Endothelial cell of umbilical vein (primary cell): ENCODE measurements around the gene GOLPH3. TPM values are rescaled to one million over a fixed set of nuclear protein-coding genes. Genes with fewer than 3 reads are reported as not detected.

Experiments
- BruUV-seq: library from RNA; stranded (reverse); fragments of 400-500 nt; replicated peaks from 2 replicates; lab custom pipeline; 2021; lab: Mats Ljungman, UMichigan
- CTCF ChIA-PET: fragments of 300-600, 350-600 bp; sonication (Branson Sonifier 250); formaldehyde crosslinking; loops from one replicate; lab custom pipeline; 2021; ENCODE audit warnings: antibody characterized with exemption, inconsistent platforms; lab: Charles Lee
- POLR2A ChIA-PET: fragments of 300-600, 350-600 bp; sonication (Branson Sonifier 250); formaldehyde crosslinking; loops from one replicate; lab custom pipeline; 2021; ENCODE audit warnings: antibody characterized with exemption, inconsistent platforms; lab: Charles Lee
- DNase-seq: peaks from one replicate; pipeline ENCODE4 v3.0.0-alpha.2; 2011; ENCODE audit warnings: low read depth, low spot score
- FAIRE-seq: peaks from 2 replicates; lab custom pipeline; 2011; peaks lifted over from hg19 to GRCh38; lab: Jason Lieb, UNC
- H2AFZ ChIP-seq: 2 replicates; pipeline ENCODE4 v1.6.0; 2012; ENCODE audit warnings: low read depth, low read length, control low read depth, inconsistent platforms
- H3K27ac ChIP-seq: 2 replicates; pipeline ENCODE4 v1.5.1; 2011; ENCODE audit warnings: low read depth, mild to moderate bottlenecking, control low read depth, low read length, moderate library complexity; ENCODE audit not compliant: insufficient read depth
- H3K27me3 ChIP-seq, 2 experiments: 2 replicates each; pipeline versions ENCODE4 v1.6.0 to v1.6.1; 2011; ENCODE audit warnings: low read length in 2 of 2, mixed read lengths in 1 of 2; ENCODE audit not compliant: control insufficient read depth in 2 of 2, insufficient read depth in 2 of 2
- H3K36me3 ChIP-seq, 2 experiments: 2 replicates in 1 of 2; 3 replicates in 1 of 2; pipeline ENCODE4 v1.5.1; 2011; ENCODE audit warnings: low read length in 2 of 2, mild to moderate bottlenecking in 1 of 2, moderate library complexity in 1 of 2; ENCODE audit not compliant: control insufficient read depth in 2 of 2, insufficient read depth in 2 of 2; ENCODE audit errors: extremely low read depth in 1 of 2
- H3K4me1 ChIP-seq: 3 replicates; pipeline ENCODE4 v1.5.1; 2011; ENCODE audit warnings: mild to moderate bottlenecking, low read length; ENCODE audit not compliant: control insufficient read depth, insufficient read depth; ENCODE audit errors: extremely low read depth
- H3K4me2 ChIP-seq: 2 replicates; pipeline ENCODE4 v1.6.1; 2011; ENCODE audit warnings: low read length, control low read depth, mixed read lengths; ENCODE audit not compliant: insufficient read depth
- H3K4me3 ChIP-seq, 3 experiments: fragments of 200-600 bp in 1 of 3; sonication (generic), shearing (Covaris generic) in 1 of 3; replicated peaks in 1 of 3; 2 replicates each; pipeline ENCODE4 v1.5.1; 2011 to 2016; ENCODE audit warnings: control low read depth in 3 of 3, low read length in 3 of 3, mild to moderate bottlenecking in 2 of 3, inconsistent platforms in 1 of 3, low read depth in 1 of 3, moderate library complexity in 1 of 3; ENCODE audit not compliant: insufficient read depth in 1 of 3
- H3K79me2 ChIP-seq: 2 replicates; pipeline ENCODE4 v1.6.0; 2012; ENCODE audit warnings: low read length, inconsistent platforms; ENCODE audit not compliant: control insufficient read depth, insufficient read depth
- H3K9ac ChIP-seq: replicated peaks from 2 replicates; pipeline ENCODE3; 2011; ENCODE audit warnings: low read length, control low read depth; ENCODE audit not compliant: insufficient read depth; ENCODE audit errors: extremely low read depth
- H3K9me1 ChIP-seq: replicated peaks from 3 replicates; pipeline ENCODE4 v1.6.0; 2011; ENCODE audit warnings: mild to moderate bottlenecking, low read length; ENCODE audit not compliant: control insufficient read depth, insufficient read depth; ENCODE audit errors: extremely low read depth
- H3K9me3 ChIP-seq: replicated peaks from 2 replicates; pipeline ENCODE4 v1.5.1; 2012; ENCODE audit warnings: low read length, inconsistent platforms; ENCODE audit not compliant: control insufficient read depth, insufficient read depth
- H4K20me1 ChIP-seq: replicated peaks from 2 replicates; pipeline ENCODE3; 2011; ENCODE audit warnings: mild to moderate bottlenecking, low read length; ENCODE audit not compliant: control insufficient read depth, insufficient read depth; ENCODE audit errors: extremely low read depth
- EZH2 ChIP-seq: IDR thresholded peaks from 2 replicates; pipeline ENCODE4 v1.6.1; 2012; ENCODE audit warnings: borderline replicate concordance, low read depth, mild to moderate bottlenecking, moderate library complexity, low read length, inconsistent platforms; ENCODE audit not compliant: severe bottlenecking
- FOS ChIP-seq: IDR thresholded peaks from 2 replicates; pipeline ENCODE4 v1.6.1; 2011; ENCODE audit warnings: mild to moderate bottlenecking, low read length, moderate library complexity, borderline replicate concordance; ENCODE audit not compliant: insufficient read depth
- GATA2 ChIP-seq: IDR thresholded peaks from 2 replicates; pipeline ENCODE4 v1.7.0; 2011; ENCODE audit warnings: low read depth, mild to moderate bottlenecking, moderate library complexity, mixed read lengths, low read length; ENCODE audit not compliant: insufficient read length, insufficient read depth
- JUN ChIP-seq: IDR thresholded peaks from 2 replicates; pipeline ENCODE4 v1.6.1; 2011; ENCODE audit warnings: borderline replicate concordance, low read depth; ENCODE audit not compliant: insufficient read length, insufficient read depth
- MYC ChIP-seq: IDR thresholded peaks from one replicate; pipeline ENCODE4 v1.6.1; 2011; ENCODE audit warnings: mild to moderate bottlenecking, low read depth, low read length
- POLR2A ChIP-seq: IDR thresholded peaks from 2 replicates; pipeline ENCODE4 v1.6.1; 2012; ENCODE audit warnings: low read depth, mild to moderate bottlenecking, control low read depth, low read length
- POLR2AphosphoS5 ChIP-seq: IDR thresholded peaks from 2 replicates; pipeline ENCODE4 v1.6.1; 2012; ENCODE audit warnings: low read depth, mild to moderate bottlenecking, control low read depth, low read length, moderate library complexity; ENCODE audit not compliant: insufficient read depth
- dilution Hi-C: fragments of 300-500 bp; cut with MboI; formaldehyde crosslinking; loops from one replicate; pipeline ENCODE4 v1.15.0; 2019; ENCODE audit warnings: low sequenced_read_pairs; ENCODE audit not compliant: extremely low pct_ligation_motif_present
- intact Hi-C: fragments of 100-400 bp; cut with micrococcal nuclease; formaldehyde crosslinking; loops from one replicate; pipeline ENCODE4 v1.10.0; 2022
- polyA plus RNA-seq, 4 experiments: library from polyadenylated mRNA; depleted of rRNA in 3 of 4; stranded (reverse) in 3 of 4; unstranded in 1 of 4; fragments of >200 nt; gene quantifications; 2 replicates each; pipeline versions ENCODE4 v1.2.1 to v1.2.3, GENCODE V29; 2011 to 2012; ENCODE audit warnings: missing spikeins in 1 of 4
- total RNA-seq: library from RNA; stranded (reverse); gene quantifications from 2 replicates; pipeline ENCODE4 v1.2.3, GENCODE V29; 2021
- TF ChIP-seq, protein P1 (sequence below), 2 donors: IDR thresholded peaks; 1 replicate in 1 of 2; 2 replicates in 1 of 2; pipeline ENCODE4 v1.5.1; 2011; ENCODE audit warnings: low read length in 2 of 2, mild to moderate bottlenecking in 2 of 2, moderate library complexity in 2 of 2, control low read depth in 1 of 2, inconsistent platforms in 1 of 2, low read depth in 1 of 2; ENCODE audit not compliant: insufficient read depth in 1 of 2; ENCODE audit errors: extremely low read depth in 1 of 2
- TF ChIP-seq, protein P2 (sequence below): IDR thresholded peaks from 2 replicates; pipeline ENCODE4 v1.6.1; 2011; ENCODE audit not compliant: insufficient read depth, insufficient read length

Gene GOLPH3
- total and polyA plus RNA-seq, 2 donors (not counting 3 experiments of a cell fraction or from before 2014, with no cell fraction given) = 38.1 to 70.2 TPM

DNA sequence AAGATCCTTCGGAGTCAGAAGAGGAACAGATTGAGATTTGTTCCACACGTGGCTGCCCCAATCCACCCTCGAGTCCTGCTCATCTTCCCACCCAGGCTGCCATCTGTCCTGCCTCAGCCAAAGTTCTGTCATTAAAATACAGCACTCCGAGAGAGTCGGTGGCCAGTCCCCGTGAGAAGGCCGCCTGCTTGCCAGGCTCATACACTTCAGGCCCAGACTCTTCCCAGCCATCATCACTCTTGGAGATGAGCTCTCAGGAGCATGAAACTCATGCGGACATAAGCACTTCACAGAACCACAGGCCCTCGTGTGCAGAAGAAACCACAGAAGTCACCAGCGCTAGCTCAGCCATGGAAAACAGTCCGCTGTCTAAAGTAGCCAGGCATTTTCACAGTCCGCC, 85.9 kb downstream of the GOLPH3 start:
- intact Hi-C loops = no loop called here
- H3K79me2 ChIP-seq = no peaks in the 10 kb centered on the region
- ChIA-PET CTCF (interaction anchor here (2.5 kb wide), 1 partner anchor 11 kb away, joined by 13 read pairs; no protein-coding TSS in a partner anchor), POLR2A (no interaction called here)
- H3K4me1 ChIP-seq = no peaks in the 10 kb centered on the region
- H3K9me1 ChIP-seq = no peaks in the 10 kb centered on the region
- no peak for DNase-seq
- H3K4me2 ChIP-seq = no peak overlapping the region
- H3K27me3 ChIP-seq = no peaks in the 10 kb centered on the region
- no peak overlapping the region for H3K27ac ChIP-seq
- H4K20me1 ChIP-seq = no peaks in the 10 kb centered on the region
- no peaks in the 10 kb centered on the region for H3K9me3 ChIP-seq
- H3K9ac ChIP-seq = no peak overlapping the region
- TF ChIP-seq EZH2 (no peak), JUN (no peak), FOS (no peak), GATA2 (no peak), POLR2AphosphoS5 (no peak), MYC (no peak), POLR2A (no peak)
- TF ChIP-seq, protein P1, sequence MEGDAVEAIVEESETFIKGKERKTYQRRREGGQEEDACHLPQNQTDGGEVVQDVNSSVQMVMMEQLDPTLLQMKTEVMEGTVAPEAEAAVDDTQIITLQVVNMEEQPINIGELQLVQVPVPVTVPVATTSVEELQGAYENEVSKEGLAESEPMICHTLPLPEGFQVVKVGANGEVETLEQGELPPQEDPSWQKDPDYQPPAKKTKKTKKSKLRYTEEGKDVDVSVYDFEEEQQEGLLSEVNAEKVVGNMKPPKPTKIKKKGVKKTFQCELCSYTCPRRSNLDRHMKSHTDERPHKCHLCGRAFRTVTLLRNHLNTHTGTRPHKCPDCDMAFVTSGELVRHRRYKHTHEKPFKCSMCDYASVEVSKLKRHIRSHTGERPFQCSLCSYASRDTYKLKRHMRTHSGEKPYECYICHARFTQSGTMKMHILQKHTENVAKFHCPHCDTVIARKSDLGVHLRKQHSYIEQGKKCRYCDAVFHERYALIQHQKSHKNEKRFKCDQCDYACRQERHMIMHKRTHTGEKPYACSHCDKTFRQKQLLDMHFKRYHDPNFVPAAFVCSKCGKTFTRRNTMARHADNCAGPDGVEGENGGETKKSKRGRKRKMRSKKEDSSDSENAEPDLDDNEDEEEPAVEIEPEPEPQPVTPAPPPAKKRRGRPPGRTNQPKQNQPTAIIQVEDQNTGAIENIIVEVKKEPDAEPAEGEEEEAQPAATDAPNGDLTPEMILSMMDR (IDR thresholded peaks at IDR 0.05; ENCODE audit: extremely low read depth in 1 of 2, insufficient read depth in 1 of 2, low read depth in 1 of 2, low read length in 2 of 2) = no peak
- TF ChIP-seq, protein P2, sequence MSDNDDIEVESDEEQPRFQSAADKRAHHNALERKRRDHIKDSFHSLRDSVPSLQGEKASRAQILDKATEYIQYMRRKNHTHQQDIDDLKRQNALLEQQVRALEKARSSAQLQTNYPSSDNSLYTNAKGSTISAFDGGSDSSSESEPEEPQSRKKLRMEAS = no peak
- dilution Hi-C loops = no loop called here
- no peak for FAIRE-seq
- no peaks in the 10 kb centered on the region for H3K36me3 ChIP-seq
- H2AFZ ChIP-seq = no peak overlapping the region
- no peak overlapping the region for H3K4me3 ChIP-seq
- BruUV-seq = no TSS peak
